Myocyte (in vitro differentiated cells): ENCODE results near the gene S100P. TPM values are rescaled to one million over a fixed set of nuclear protein-coding genes. Genes with fewer than 3 reads are reported as not detected.

Experiments used
- DNase-seq: peaks from one replicate; pipeline ENCODE4 v3.0.0-alpha.2; 2012; ENCODE audit warnings: low read depth
- total RNA-seq: library from RNA; depleted of rRNA; stranded (reverse); fragments of >200 nt; gene quantifications from 2 replicates; pipeline ENCODE4 v1.2.3, GENCODE V29; 2014

The S100P gene
- total RNA-seq, 1 donor from 2014 or later, result not detected

DNA sequence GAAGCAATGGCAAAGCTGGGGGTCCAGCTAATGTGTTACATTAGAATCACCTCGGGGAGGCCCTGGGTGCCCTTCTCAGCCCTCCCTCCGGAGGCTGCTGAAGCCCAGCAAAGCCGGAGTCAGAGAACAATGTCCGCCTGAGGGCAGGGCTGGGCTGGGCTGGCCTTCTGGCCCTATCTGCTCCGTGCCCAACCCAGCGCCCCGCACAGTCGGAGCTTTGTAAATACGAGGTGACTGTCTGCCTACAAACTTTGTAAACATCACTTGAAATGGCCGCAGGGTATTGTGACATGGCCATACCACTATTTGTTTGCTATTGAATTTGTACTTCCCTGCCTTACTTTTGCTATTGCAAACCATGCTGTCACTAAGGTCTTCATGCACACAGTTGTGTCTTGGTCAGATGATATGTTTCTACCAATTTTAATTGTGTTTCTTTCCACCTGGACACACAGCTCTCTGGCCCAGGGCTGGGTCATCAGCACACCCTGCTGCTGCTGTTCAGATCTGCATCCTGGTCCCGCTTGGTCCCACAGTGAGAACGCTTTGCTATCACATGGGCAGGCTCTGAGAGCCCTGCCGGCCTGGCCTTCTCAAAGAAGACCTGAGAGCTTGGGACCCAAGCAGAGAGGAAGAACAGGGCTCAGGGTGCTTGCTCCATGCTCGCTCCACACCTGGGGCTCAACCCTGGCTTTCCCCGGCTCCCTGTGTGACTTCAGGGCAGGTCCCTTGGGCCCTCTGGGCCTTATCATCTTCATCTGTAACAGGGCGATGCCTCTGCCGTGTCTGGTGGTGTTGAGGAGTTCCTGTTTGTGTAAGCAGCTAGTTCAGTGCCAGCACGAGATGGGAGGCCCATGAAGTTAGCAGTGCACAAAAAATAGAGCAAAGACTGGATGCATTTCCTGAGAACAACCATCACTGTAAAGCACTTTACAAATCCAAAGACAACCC is 2.3 kb downstream of the S100P start:
- DNase-seq, result no peak

DNA sequence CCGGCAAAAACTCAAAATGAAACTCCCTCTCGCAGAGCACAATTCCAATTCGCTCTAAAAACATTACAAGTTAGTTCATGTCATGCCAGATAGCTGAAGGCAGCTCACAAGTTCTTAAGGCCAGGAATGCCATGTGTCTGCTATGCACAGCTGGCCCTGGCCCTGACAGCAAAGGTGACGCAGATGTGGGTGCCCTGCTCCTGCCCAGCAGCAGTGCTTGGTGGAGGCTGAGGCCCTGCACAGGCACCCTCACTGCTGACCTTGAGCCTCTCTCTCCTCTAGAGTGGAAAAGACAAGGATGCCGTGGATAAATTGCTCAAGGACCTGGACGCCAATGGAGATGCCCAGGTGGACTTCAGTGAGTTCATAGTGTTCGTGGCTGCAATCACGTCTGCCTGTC is 2.9 kb downstream of the S100P start:
- no peak for DNase-seq

DNA sequence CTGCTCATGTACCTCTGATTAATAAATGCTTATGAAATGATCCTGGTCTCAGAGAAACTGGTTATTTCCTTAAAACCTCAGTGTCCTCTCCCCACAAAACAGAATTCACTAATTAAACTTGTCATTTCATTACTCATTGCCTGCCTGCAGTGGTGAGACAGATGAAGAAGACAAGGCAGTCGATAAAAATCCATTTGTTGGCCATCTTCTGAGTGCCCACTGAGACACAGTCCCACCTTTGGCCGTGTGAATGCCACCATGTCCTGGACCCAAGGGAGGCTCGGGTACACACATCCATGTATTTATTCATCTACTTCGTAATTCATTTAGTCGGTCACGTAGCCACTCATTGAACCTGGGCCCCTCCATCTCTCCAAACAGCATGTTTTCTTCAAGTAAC is 3.5 kb downstream of the S100P start:
- DNase-seq, result no peak

DNA sequence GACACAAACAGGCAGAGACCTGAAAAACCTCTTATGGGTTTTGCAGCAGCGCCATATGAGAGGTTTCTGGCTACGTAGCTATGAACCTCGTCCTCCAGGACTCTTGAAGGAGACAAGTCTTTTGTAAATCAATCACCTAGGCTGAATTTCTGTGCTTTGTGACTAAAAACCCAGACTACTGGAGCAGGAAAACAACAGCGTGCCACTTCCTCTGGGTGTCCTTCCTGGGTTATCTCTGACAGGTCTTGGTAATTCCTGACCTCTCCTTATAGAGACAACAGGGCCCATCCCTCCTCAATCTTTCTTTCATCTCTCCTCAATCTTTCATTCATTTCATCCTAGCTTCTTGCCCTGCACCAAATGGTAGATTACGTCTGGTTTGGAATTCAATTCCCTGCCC is 5.7 kb downstream of the S100P start:
- no peak for DNase-seq

DNA sequence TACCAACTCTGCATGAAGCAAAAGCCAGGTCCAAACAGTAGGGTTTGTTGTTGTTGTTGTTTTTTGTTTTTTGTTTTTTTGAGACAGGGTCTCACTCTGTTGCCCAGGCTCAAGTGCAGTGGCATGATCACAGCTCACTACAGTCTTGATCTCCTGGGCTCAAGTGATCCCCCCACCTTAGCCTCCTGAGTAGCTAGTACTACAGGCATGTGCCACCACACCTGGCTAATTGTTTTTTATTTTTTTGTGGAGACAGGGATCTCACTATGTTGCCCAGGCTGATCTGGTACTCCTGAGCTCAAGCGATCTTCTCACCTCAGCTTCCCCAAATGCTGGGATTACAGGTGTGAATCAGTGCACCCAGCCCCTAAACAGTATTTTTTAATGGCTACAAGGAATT is 6.2 kb downstream of the S100P start:
- no peak for DNase-seq

DNA sequence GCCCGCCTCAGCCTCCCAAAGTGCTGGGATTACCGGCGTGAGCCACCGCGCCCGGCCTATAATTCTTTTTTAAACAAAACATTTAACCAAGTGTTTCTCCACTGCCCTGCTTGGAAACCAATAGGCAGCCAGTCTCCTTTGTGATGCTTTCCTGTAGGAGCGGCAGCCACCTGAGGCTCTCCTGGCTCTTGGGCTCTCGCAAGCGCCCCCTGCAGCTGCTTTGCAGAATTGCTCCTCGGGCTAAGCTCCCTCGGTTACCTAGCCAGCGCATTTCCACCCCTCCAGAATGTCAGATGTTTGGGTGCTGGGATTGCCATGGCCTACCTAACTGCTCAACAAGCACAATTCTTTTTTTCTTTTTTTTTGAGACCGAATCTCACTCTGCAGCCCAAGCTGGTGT is 7.7 kb downstream of the S100P start:
- no peak for DNase-seq

DNA sequence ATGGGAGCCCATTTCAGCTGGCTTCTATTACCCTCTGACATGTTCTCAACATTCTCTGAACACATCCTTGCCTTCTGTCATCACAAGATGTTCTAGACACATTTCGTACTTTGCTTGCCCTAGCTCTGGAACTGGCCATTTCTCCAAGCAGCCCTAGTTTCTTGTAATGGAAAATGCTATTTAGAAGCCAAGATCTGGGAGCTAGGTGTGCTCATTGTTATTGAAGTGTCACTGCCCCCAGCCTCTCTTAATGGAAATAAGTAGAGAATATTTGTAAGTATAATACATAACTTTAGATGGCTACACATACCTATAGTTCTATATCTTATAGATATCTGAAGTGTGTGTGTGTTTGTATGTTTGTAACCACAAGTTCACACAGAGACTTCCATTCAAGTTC is 9.1 kb downstream of the S100P start:
- DNase-seq, result no peak

DNA sequence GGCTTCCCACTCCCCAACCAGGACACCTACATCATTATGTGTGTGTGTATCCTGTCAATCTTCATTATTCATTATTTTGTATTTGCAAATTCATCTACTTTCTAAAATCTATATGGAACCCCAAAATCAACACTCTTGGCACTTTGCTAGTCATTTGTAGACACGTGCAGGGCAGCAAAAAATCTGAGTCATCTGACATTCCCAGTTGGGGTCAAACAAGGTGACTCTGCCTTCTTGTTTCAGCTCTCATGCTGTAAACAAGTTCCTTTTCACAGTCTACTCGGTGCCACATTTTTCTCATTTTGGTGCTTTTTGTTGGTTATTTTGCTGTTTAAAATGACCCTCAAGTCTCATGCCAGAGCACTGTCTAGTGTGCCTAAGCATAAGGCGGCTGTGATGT is 10.1 kb downstream of the S100P start:
- DNase-seq, result peak; percentile 20

DNA sequence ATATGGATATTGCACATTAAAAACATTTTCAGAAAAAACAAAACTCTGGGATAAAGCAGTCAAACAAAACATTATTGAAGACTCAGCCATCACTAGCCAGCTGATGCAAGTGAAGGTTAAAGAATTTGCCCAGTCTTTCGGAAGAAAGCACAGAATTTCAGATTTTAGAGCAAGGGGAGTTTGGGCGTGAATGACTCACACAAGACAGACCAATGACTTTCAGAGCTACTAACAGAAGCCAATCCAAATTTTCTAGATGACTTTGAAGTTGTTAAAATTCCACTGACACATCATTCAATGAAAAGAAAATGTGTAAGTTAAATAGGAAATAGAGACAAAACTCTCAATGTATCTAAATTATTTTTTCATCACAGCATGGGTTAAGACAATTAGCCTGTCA is 12.0 kb downstream of the S100P start:
- DNase-seq, result no peak

DNA sequence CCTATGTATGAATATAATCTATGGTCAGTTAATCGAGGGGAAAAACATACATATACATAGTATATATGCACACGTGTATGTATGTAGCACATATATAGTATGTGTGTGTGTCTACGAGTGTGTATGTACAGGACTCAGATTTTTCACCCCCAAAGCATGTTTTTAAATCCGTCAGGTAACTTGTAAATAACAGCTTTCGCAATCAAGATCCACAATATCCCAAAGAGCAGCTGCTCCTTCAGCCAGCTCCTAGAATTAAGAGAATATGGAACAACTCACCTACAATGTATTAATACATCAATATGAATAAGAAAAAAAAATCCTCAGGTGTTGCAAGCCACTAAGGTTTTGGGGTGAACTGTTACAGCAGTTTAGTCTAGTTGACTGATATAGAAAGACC is 12.5 kb downstream of the S100P start:
- DNase-seq, result no peak

DNA sequence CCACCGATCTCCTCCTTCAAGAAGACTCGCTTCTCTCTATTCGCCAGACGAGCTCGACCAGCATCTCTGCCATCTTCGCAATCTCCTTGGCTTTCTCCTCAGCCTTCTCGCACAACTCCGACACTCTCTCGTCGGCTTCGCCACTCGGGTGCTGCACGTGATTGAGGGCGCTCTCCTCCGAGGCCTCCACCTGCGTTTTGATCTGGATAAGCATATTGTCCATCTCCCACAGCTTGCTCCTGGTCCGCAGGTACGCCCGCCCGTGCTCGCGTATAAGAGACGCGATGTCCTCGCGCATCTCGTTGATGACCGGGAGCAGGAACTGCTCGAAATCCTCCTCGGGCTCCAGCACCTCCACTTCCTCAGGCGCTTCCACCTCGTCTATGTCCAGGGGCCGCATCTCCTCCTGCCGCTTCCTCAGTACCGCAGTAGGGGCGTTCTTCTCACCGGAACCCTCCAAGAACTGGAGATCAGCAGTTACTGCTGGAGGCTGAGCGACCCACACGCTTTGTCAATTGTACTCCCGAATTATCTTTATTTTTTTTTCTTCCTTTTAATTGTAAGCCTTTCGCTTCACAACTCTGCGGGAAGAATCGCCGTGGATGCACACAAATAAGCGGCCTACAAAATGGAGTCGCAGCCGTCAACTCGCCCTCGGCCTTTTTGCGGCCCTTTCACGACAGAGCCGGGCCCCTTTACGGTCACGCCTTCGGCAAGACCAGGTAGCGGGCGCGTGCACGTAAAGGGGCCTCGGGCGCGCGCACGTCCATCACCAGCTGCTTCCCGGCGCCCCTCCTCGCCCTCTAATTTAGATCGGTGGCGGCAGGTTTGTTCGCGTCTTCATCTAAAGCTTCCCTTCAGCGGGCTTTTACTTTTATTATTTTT is 15.8 kb downstream of the S100P start, which contains the start of gene MRFAP1L1:
Gene MRFAP1L1, minus strand, starts transcription at position 636 of the 885 bp plus-strand sequence. Its CDS starts 236 bp downstream, at position 400.
- DNase-seq, result peak; percentile 98

DNA sequence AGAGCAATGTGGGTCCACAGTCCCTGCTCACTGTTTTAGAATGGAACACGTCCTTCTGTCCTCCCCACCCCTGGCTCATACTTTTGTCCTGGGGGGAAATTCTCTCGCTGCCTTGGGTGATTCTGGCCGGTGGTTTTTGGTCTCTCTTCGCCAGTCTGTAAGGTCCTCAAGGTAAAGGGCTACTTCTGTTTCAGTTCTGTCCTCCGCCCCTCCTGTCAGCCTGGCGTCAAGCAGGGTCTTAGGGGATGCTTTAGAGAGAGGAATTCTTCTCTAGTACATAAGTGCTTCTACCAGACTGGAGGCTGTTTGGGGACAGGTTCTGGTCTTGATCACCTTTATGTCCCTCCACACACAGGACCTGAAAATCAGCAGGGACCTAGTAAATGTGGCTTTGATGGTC is 16.6 kb downstream of the S100P start:
- no peak for DNase-seq

DNA sequence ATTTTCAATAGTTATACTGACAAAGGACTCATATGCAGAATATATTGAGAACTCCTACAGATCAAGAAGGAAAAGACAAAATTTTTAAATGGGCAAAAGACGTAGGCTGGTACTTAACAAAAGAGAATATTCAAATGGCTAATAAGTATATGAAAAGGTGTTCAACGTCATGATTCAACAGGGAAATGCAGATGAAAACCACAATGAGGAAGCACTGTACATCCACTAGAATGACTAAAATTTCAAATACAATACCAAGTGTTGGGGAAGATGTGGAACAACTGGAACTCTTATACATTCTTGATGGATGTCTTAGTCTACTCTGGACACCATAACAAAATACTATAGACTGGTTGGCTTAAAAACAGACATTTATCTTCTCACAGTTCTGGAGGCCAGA is 17.3 kb downstream of the S100P start:
- DNase-seq, result no peak

DNA sequence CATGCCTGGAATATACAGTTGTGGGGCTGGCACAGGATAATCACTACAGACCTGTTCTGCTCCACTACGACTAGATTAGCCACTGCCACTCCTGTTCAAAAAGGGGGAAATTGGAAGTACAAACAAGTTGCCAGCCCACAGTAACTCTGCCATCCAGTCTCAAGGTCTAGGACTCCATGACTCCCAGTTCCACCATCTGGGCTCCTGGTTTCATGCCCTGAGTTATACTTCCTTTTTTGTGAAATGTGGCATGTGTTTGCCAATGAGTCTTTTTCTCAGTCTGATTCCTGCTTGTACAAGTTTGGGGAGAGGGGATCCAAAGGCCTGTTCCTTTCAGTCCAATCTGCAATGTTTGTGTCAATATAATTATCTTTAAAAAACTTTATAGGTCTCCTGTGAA is 21.3 kb downstream of the S100P start:
- DNase-seq, result no peak

DNA sequence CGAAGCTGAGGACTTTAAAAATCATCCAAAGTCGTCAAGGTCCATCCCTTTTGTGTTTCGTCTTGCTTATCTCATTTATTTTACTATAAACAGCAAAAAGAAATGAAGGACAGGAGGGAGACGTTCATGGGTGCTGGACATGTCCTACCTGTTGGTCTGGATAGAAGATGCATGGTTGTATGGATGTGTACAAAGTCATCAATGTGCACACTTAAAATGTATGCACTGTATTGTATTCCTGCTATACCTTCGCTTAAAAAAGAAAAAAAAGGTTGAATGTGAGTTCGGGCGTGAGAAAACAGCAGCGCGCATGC is 22.0 kb downstream of the S100P start:
- DNase-seq, result no peak

DNA sequence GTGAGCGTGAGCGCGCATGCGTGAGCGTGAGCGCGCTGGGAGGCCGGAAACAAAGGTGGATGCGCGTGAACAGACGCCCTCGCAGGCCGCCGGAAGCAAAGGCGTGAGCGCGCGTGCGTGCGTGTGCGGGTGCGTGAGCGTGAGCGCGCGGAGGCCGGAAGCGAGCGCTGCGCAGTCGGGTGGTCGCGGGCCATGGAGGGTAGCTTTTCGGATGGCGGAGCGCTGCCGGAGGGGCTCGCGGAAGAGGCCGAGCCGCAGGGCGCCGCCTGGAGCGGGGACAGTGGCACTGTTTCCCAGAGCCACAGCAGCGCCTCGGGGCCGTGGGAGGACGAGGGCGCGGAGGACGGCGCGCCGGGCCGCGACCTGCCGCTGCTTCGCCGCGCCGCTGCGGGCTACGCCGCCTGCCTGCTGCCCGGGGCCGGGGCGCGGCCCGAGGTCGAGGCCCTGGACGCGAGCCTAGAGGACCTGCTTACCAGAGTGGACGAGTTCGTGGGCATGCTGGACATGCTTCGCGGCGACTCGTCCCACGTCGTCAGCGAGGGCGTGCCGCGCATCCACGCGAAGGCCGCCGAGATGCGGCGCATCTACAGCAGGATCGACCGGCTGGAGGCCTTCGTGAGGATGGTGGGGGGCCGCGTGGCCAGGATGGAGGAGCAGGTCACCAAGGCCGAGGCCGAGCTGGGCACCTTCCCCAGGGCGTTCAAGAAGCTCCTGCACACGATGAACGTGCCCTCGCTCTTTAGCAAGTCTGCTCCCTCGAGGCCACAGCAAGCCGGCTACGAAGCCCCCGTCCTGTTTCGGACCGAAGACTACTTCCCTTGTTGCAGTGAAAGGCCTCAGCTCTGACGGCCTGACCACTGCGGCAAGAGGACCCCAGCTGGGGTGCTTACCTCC is 22.6 kb downstream of the S100P start, which contains the start of gene BLOC1S4:
Gene BLOC1S4, plus strand, starts transcription at position 157 of the 894 bp plus-strand sequence. Its CDS starts 36 bp downstream, at position 193.
- DNase-seq, result peak; percentile 92

DNA sequence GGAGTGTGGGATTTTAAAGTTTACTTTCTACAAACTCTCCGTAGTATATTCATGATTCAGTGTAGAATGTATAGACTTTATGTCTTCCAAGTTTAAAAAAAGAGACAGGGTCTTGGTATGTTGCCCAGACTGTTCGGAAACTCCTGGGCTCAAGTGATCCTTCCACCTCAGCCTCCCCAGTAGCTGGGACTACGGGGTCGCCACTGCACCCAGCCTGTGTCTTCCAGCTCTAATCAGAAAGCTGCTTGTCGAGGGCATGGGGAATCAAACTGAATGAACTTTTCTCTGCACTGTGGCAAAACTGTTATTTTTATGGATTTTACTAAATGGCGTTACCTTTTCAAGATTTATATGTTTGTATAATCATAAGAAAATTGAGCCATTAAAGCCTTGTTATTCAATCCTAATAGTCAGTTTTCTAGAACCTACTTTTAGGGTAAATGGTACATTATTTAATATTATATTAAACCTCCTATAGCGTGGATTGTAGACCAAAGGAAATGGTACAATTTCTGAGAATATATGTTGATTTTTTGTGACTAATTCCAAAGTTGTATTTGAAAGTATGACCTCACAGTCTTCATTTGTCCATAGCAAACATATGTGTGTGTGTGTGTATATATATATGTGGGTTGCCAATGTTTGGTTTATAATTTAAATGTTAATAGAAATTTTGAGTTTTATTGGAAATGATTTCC is 23.4 kb downstream of the S100P start:
- no peak for DNase-seq

DNA sequence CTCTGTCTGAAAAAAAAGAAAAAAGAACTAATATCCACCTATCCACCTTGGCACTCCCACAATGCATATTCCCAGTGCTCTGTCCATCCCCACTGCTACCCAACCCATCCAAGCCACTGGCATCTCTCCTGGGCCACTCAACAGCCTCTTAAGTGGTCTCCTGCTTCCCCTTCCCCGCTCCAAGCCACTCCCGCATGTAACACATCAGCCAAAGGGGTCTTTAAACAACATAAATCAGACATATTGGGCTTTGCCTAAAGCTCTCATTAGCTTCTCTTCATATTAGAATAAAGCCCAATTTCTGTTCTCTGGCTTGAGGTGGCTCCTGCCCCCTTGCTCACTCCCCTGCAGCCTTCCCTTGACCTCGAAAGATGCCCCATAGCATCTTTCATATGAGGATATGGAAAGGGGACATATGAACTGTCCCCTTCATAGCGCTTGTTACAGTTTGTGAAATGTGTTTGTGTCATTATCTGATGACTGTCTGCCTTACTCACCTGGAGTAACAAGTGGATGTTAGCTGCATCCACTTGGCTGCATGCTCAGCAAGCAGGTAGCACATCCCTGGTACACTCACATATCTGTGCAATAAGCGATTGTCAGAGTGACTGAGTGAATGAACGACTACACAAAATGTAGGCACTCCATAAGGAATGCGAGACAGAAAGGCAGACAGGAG is 25.4 kb downstream of the S100P start:
- no peak for DNase-seq

DNA sequence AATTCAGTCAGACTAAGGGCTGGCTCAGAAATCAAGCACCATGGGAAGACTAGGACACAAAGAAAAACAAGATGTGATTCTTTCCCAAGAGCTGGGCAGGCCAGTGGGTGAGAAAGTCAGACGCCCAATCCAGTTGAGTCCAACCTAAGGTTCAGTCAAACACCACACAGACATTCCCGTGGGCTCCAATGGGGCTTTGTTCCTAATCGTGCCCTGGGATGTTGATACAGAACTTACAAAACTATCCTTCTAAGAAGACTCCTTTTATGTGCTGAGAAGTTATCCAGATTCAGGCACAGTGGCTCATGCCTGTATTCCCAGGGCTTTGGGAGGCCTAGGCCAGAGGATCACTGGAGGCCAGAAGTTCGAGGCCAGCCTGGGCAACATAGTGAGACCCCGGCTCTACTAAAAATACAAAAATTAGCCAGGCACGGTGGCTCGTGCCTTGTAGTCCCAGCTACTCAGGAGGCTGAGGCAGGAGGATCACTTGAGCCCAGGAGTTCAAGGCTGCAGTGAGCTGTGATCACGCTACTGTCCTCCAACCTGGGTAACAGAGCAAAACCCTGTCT is 26.0 kb downstream of the S100P start:
- no peak for DNase-seq
